ENCODE results near the gene ARPIN. TPM values are rescaled to one million over a fixed set of nuclear protein-coding genes. Genes with fewer than 3 reads are reported as not detected.

The ARPIN gene
- total and polyA plus RNA-seq, 4 experiments from 2014 or later, result 0.11 to 0.26 TPM; not detected in 2

DNA sequence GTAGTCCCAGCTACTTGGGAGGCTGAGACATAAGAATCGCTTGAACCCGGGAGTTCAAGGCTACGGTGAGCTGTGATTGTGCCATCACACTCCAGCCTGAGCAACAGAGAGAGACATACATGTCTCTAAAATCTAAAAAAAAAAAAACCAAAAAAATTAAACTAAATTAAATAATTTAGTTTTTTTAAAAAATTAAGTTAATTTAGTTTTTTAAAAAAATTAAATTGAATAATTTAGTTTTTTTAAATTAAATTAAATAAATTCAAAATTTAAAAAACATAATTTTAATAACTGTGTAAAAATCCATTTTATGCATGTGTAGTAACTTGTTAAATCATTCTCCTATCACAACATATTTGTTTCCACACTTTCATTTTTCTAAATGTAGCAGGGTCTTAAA is 20.1 kb upstream of the ARPIN start:
- no peaks in the 10 kb centered on the region for H3K27me3 ChIP-seq (ENCODE audit: insufficient read depth, low read length)
- no peak overlapping the region for H3K4me3 ChIP-seq (ENCODE audit: low read length in 2 of 2)
- POLR2A ChIA-PET (ENCODE audit: partially characterized antibody), result no interaction called here
- H3K4me1 ChIP-seq (ENCODE audit: insufficient read depth, low read length), result peaks cover 12% of the 10 kb centered on the region
- no peak overlapping the region for H3K27ac Mint-ChIP-seq
- intact Hi-C loops (cut with micrococcal nuclease), result no loop called here
- peaks cover 12 to 19% (median 14%) of the 10 kb centered on the region in 4 donors for H3K4me1 Mint-ChIP-seq
- no peaks in the 10 kb centered on the region for H3K27me3 Mint-ChIP-seq
- H3K36me3 ChIP-seq (ENCODE audit: insufficient read depth, low read length), result no peaks in the 10 kb centered on the region
- no peak for DNase-seq
- no peaks in the 10 kb centered on the region for H3K36me3 Mint-ChIP-seq
- no peak overlapping the region for H3K4me3 Mint-ChIP-seq
- CTCF ChIA-PET (ENCODE audit: partially characterized antibody), result no interaction called here
- no peak overlapping the region for H3K27ac ChIP-seq (ENCODE audit: low read depth, low read length)
- H3K9me3 Mint-ChIP-seq, result no peaks in the 10 kb centered on the region
- no peaks in the 10 kb centered on the region for H3K9me3 ChIP-seq (ENCODE audit: control insufficient read depth in 1 of 2, low read length in 2 of 2)

DNA sequence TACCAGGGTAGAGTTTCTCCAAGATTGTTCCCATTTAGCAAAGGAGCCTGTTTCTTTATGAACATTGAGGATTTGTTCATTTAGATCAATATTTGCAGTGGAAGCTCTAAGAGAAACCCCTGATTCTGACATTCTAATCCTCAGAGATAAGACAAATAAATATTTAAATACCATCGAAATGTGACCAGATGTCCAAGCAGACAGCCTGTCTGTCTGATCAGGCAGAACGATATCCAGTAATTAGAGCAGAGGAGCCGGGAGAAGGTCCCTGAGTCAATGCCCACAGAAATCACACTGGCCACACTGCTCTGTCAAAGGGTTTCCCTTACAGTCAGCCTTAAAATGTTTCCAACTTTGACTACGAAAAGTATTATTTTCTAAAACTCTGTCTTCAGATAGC is 15.7 kb upstream of the ARPIN start:
- no peak overlapping the region for H3K27ac Mint-ChIP-seq
- H3K4me3 Mint-ChIP-seq, result no peak overlapping the region
- POLR2A ChIA-PET (ENCODE audit: partially characterized antibody), result no interaction called here
- Histone ChIP-seq H3K4me3 (ENCODE audit: low read length in 2 of 2) (no peak overlapping the region), H3K36me3 (ENCODE audit: insufficient read depth, low read length) (no peaks in the 10 kb centered on the region), H3K4me1 (ENCODE audit: insufficient read depth, low read length) (no peaks in the 10 kb centered on the region), H3K27me3 (ENCODE audit: insufficient read depth, low read length) (no peaks in the 10 kb centered on the region), H3K9me3 (ENCODE audit: control insufficient read depth in 1 of 2, low read length in 2 of 2) (no peaks in the 10 kb centered on the region), H3K27ac (ENCODE audit: low read depth, low read length) (no peak overlapping the region)
- H3K9me3 Mint-ChIP-seq, result no peaks in the 10 kb centered on the region
- H3K36me3 Mint-ChIP-seq, result no peaks in the 10 kb centered on the region
- intact Hi-C loops (cut with micrococcal nuclease), result no loop called here
- H3K27me3 Mint-ChIP-seq, result peaks cover 0 to 3% of the 10 kb centered on the region in 2 donors
- DNase-seq, result no peak
- H3K4me1 Mint-ChIP-seq, result no peaks in the 10 kb centered on the region
- CTCF ChIA-PET (ENCODE audit: partially characterized antibody), result no interaction called here

DNA sequence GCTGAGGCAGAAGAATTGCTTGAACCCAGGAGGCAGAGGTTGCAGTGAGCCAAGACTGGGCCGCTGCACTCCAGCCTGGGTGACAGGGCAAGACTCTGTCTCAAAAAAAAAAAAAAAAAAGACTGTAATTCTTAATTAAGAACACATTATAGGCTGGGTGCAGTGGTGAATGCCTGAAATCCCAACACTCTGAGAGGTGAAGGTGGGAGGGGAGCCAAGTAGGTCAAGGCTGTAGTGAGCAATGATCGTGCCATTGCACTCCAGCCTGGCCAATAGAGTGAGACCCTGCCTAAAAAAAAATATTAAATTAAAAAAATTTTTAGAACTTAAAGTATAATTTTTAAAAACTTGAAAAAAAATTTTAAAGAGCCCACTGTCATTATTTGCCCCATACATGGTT is 13.4 kb upstream of the ARPIN start:
- ChIA-PET CTCF (ENCODE audit: partially characterized antibody) (interaction anchor here (0.7 to 1.5 kb wide), 2 partner anchors 13 to 403 kb away, joined by 3 read pairs; no protein-coding TSS in a partner anchor), POLR2A (ENCODE audit: partially characterized antibody) (no interaction called here)
- Histone ChIP-seq H3K9me3 (ENCODE audit: control insufficient read depth in 1 of 2, low read length in 2 of 2) (no peaks in the 10 kb centered on the region), H3K27me3 (ENCODE audit: insufficient read depth, low read length) (no peaks in the 10 kb centered on the region), H3K4me3 (ENCODE audit: low read length in 2 of 2) (no peak overlapping the region), H3K27ac (ENCODE audit: low read depth, low read length) (no peak overlapping the region), H3K36me3 (ENCODE audit: insufficient read depth, low read length) (no peaks in the 10 kb centered on the region), H3K4me1 (ENCODE audit: insufficient read depth, low read length) (no peaks in the 10 kb centered on the region)
- no peaks in the 10 kb centered on the region for H3K9me3 Mint-ChIP-seq
- H3K27me3 Mint-ChIP-seq, result peaks cover 0 to 3% of the 10 kb centered on the region in 2 donors
- H3K4me3 Mint-ChIP-seq, result no peak overlapping the region
- no peaks in the 10 kb centered on the region for H3K36me3 Mint-ChIP-seq
- H3K27ac Mint-ChIP-seq, result no peak overlapping the region
- H3K4me1 Mint-ChIP-seq, result no peaks in the 10 kb centered on the region
- no peak for DNase-seq
- intact Hi-C loops (cut with micrococcal nuclease), result no loop called here

- DNase-seq, result no peak
- Histone ChIP-seq H3K27me3 (ENCODE audit: insufficient read depth, low read length) (peaks cover 8% of the 10 kb centered on the region), H3K4me3 (ENCODE audit: low read length in 2 of 2) (no peak overlapping the region), H3K4me1 (ENCODE audit: insufficient read depth, low read length) (peaks cover 4% of the 10 kb centered on the region), H3K27ac (ENCODE audit: low read depth, low read length) (no peak overlapping the region), H3K36me3 (ENCODE audit: insufficient read depth, low read length) (no peaks in the 10 kb centered on the region), H3K9me3 (ENCODE audit: control insufficient read depth in 1 of 2, low read length in 2 of 2) (no peaks in the 10 kb centered on the region)
- Mint-ChIP-seq H3K9me3 (no peaks in the 10 kb centered on the region), H3K36me3 (no peaks in the 10 kb centered on the region), H3K27me3 (peaks cover 18 to 19% of the 10 kb centered on the region in 2 donors), H3K4me3 (no peak overlapping the region), H3K27ac (no peak overlapping the region), H3K4me1 (peaks cover 0 to 1% (median 0%) of the 10 kb centered on the region in 4 donors)
- POLR2A ChIA-PET (ENCODE audit: partially characterized antibody), result no interaction called here
- CTCF ChIA-PET (ENCODE audit: partially characterized antibody), result interaction anchor here (1.2 to 1.5 kb wide), 2 partner anchors 43 to 154 kb away, joined by 4 to 5 read pairs; no protein-coding TSS in a partner anchor
- intact Hi-C loops (cut with micrococcal nuclease), result no loop called here
Observed at GRCh38 chr15:89917442-89918101, 4.8 kb upstream of the ARPIN start.

- H3K27ac ChIP-seq (ENCODE audit: low read depth, low read length), result no peak overlapping the region
- no peaks in the 10 kb centered on the region for H3K36me3 Mint-ChIP-seq
- no peak overlapping the region for H3K4me3 Mint-ChIP-seq
- H3K4me1 Mint-ChIP-seq, result peaks cover 0 to 2% (median 1%) of the 10 kb centered on the region in 4 donors
- H3K9me3 Mint-ChIP-seq, result no peaks in the 10 kb centered on the region
- peaks cover 23 to 25% of the 10 kb centered on the region in 2 donors for H3K27me3 Mint-ChIP-seq
- no peak overlapping the region for H3K27ac Mint-ChIP-seq
- H3K36me3 ChIP-seq (ENCODE audit: insufficient read depth, low read length), result no peaks in the 10 kb centered on the region
- H3K27me3 ChIP-seq (ENCODE audit: insufficient read depth, low read length), result peaks cover 8% of the 10 kb centered on the region
- DNase-seq, result no peak
- ChIA-PET POLR2A (ENCODE audit: partially characterized antibody) (no interaction called here), CTCF (ENCODE audit: partially characterized antibody) (no interaction called here)
- H3K9me3 ChIP-seq (ENCODE audit: control insufficient read depth in 1 of 2, low read length in 2 of 2), result no peaks in the 10 kb centered on the region
- intact Hi-C loops (cut with micrococcal nuclease), result no loop called here
- H3K4me1 ChIP-seq (ENCODE audit: insufficient read depth, low read length), result peaks cover 4% of the 10 kb centered on the region
- no peak overlapping the region for H3K4me3 ChIP-seq (ENCODE audit: low read length in 2 of 2)
Observed at GRCh38 chr15:89916660-89917059, 3.9 kb upstream of the ARPIN start.

GRCh38 chr15:89912145-89912673 is 543 bp downstream of the ARPIN start:
- DNase-seq, result no peak
- H3K27me3 Mint-ChIP-seq, result peaks cover 30 to 37% of the 10 kb centered on the region in 2 donors
- CTCF ChIA-PET (ENCODE audit: partially characterized antibody), result no interaction called here
- no peaks in the 10 kb centered on the region for H3K9me3 Mint-ChIP-seq
- peaks cover 8% of the 10 kb centered on the region for H3K27me3 ChIP-seq (ENCODE audit: insufficient read depth, low read length)
- H3K4me3 ChIP-seq (ENCODE audit: low read length in 2 of 2), result no peak overlapping the region
- H3K36me3 Mint-ChIP-seq, result no peaks in the 10 kb centered on the region
- H3K4me1 ChIP-seq (ENCODE audit: insufficient read depth, low read length), result peaks cover 4% of the 10 kb centered on the region
- H3K36me3 ChIP-seq (ENCODE audit: insufficient read depth, low read length), result no peaks in the 10 kb centered on the region
- peaks cover 0 to 5% (median 1%) of the 10 kb centered on the region in 4 donors for H3K4me1 Mint-ChIP-seq
- H3K4me3 Mint-ChIP-seq, result peak overlapping the region in 2 of 8 donors; percentile 46 to 52
- intact Hi-C loops (cut with micrococcal nuclease), result no loop called here
- POLR2A ChIA-PET (ENCODE audit: partially characterized antibody), result no interaction called here
- no peak overlapping the region for H3K27ac ChIP-seq (ENCODE audit: low read depth, low read length)
- no peaks in the 10 kb centered on the region for H3K9me3 ChIP-seq (ENCODE audit: control insufficient read depth in 1 of 2, low read length in 2 of 2)
- H3K27ac Mint-ChIP-seq, result no peak overlapping the region

- no peaks in the 10 kb centered on the region for H3K36me3 Mint-ChIP-seq
- peaks cover 26 to 34% of the 10 kb centered on the region in 2 donors for H3K27me3 Mint-ChIP-seq
- no peaks in the 10 kb centered on the region for H3K36me3 ChIP-seq (ENCODE audit: insufficient read depth, low read length)
- no peaks in the 10 kb centered on the region for H3K9me3 ChIP-seq (ENCODE audit: control insufficient read depth in 1 of 2, low read length in 2 of 2)
- H3K9me3 Mint-ChIP-seq, result no peaks in the 10 kb centered on the region
- POLR2A ChIA-PET (ENCODE audit: partially characterized antibody), result no interaction called here
- H3K4me1 Mint-ChIP-seq, result peaks cover 0 to 5% (median 1%) of the 10 kb centered on the region in 4 donors
- H3K27ac Mint-ChIP-seq, result no peak overlapping the region
- no peak overlapping the region for H3K27ac ChIP-seq (ENCODE audit: low read depth, low read length)
- CTCF ChIA-PET (ENCODE audit: partially characterized antibody), result interaction anchor here (0.6 to 1.5 kb wide), 2 partner anchors 13 to 99 kb away, joined by 4 to 6 read pairs; no protein-coding TSS in a partner anchor
- DNase-seq, result no peak
- peaks cover 4% of the 10 kb centered on the region for H3K4me1 ChIP-seq (ENCODE audit: insufficient read depth, low read length)
- peak overlapping the region in 1 of 8 donors; percentile 18 for H3K4me3 Mint-ChIP-seq
- peaks cover 8% of the 10 kb centered on the region for H3K27me3 ChIP-seq (ENCODE audit: insufficient read depth, low read length)
- intact Hi-C loops (cut with micrococcal nuclease), result no loop called here
- no peak overlapping the region for H3K4me3 ChIP-seq (ENCODE audit: low read length in 2 of 2)
Observed at GRCh38 chr15:89910891-89911626, 1.7 kb downstream of the ARPIN start.

All from CD4-positive, alpha-beta memory T cell (primary cell).